Suprapubic skin (tissue), 4 donors: ENCODE results near the gene TANGO2.

Source experiments
- EP300 ChIP-seq: sonication (generic); formaldehyde crosslinking; IDR thresholded peaks from one replicate; pipeline ENCODE4 v1.6.1; 2017; ENCODE audit warnings: antibody characterized with exemption
- POLR2AphosphoS5 ChIP-seq, 3 donors: sonication (generic); formaldehyde crosslinking; IDR thresholded peaks; one replicate each; pipeline ENCODE4 v1.6.1; 2017; ENCODE audit warnings: antibody characterized with exemption in 3 of 3
- TF ChIP-seq, protein P1 (sequence below), 2 donors: fragments of 200-600 bp in 1 of 2; fragments of 450-650 bp in 1 of 2; sonication (generic) in 1 of 2; IDR thresholded peaks; one replicate each; pipeline ENCODE4 v1.5.1; 2016 to 2019; ENCODE audit warnings: antibody characterized with exemption in 2 of 2, mild to moderate bottlenecking in 1 of 2, moderate library complexity in 1 of 2

DNA sequence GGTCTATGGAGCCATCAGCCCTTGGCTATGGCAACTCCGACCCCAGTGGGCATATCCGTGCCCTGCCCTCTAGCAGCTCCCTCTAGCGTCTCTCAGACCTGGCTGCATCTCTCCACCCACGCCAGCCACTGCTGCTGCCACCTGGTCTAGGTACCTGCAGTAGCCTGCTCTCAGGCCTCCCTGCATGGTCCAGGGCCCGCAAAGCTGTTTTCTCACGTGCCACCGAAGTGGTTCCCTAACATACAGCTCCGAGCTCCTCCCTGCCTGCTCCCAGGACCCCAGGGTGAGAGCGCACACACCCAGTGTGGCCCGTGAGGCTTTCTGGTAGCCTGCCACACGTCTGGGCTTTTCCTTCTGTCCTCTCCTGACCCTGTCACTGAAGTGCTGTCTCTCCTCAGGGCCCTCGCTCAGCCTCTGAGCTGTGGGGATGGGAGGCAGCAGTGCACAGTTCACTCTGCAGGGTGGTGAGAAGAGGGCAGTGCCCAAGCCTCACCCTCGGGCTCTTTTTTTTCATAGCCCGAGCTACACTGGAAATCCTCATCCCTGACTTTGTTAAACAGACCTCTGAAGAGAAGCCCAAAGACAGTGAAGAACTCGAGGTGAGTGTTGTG lies 73.4 kb downstream of the TANGO2 start:
- TF ChIP-seq, protein P1, sequence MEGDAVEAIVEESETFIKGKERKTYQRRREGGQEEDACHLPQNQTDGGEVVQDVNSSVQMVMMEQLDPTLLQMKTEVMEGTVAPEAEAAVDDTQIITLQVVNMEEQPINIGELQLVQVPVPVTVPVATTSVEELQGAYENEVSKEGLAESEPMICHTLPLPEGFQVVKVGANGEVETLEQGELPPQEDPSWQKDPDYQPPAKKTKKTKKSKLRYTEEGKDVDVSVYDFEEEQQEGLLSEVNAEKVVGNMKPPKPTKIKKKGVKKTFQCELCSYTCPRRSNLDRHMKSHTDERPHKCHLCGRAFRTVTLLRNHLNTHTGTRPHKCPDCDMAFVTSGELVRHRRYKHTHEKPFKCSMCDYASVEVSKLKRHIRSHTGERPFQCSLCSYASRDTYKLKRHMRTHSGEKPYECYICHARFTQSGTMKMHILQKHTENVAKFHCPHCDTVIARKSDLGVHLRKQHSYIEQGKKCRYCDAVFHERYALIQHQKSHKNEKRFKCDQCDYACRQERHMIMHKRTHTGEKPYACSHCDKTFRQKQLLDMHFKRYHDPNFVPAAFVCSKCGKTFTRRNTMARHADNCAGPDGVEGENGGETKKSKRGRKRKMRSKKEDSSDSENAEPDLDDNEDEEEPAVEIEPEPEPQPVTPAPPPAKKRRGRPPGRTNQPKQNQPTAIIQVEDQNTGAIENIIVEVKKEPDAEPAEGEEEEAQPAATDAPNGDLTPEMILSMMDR (IDR thresholded peaks at IDR 0.05): no peak
- TF ChIP-seq EP300 (no peak), POLR2AphosphoS5 (IDR thresholded peaks at IDR 0.05) (no peak)
